HFF-Myc (cell line): Measurements from ENCODE around the gene TLCD1.
A peak's percentile ranks its signal among the peaks of the same experiment; 100 is the strongest.

Experiments used
- DNase-seq: peaks from one replicate; pipeline ENCODE4 v3.0.0-alpha.2; 2011; ENCODE audit warnings: low read depth; ENCODE audit errors: extremely low read depth
- H3K4me3 ChIP-seq: replicated peaks from 2 replicates; pipeline ENCODE4 v1.5.1; 2011; ENCODE audit warnings: low read depth, mild to moderate bottlenecking, control low read depth, low read length
- TF ChIP-seq, protein P1 (sequence below): IDR thresholded peaks from 2 replicates; pipeline ENCODE4 v1.5.1; 2012; ENCODE audit warnings: mild to moderate bottlenecking, low read depth, low read length, control low read depth; ENCODE audit errors: missing control alignments

Gene TLCD1

DNA sequence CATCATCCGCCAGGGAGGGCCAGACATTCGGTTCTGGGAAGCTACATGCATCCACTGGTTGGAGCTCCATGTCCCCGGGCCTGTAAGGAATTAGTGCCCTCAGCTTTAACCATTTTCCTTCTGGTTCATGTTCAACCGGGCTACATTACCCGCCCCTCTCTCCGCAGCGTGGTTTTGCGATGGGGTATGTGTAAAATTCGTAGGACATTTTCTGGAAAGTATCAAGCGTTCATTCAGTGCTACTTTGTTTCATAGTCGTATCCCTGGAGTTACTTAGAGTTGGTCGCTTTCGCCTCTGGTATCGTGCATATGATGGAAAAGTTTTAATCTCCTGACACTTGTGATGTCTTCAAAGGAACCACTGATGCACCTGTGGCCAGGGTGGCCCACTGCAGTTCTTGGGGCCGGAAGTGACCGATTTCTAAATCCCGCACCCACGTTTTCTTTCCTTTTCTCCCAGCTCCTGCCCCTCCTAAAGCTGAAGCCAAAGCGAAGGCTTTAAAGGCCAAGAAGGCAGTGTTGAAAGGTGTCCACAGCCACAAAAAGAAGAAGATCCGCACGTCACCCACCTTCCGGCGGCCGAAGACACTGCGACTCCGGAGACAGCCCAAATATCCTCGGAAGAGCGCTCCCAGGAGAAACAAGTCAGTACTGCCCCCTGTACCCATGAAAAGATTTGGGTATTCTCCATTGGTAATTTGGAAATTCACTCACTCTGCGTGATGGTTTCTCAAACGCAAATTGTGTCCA lies 5.6 kb downstream of the TLCD1 start:
- DNase-seq = no peak
- peak overlapping the region; percentile 99 for H3K4me3 ChIP-seq
- TF ChIP-seq, protein P1, sequence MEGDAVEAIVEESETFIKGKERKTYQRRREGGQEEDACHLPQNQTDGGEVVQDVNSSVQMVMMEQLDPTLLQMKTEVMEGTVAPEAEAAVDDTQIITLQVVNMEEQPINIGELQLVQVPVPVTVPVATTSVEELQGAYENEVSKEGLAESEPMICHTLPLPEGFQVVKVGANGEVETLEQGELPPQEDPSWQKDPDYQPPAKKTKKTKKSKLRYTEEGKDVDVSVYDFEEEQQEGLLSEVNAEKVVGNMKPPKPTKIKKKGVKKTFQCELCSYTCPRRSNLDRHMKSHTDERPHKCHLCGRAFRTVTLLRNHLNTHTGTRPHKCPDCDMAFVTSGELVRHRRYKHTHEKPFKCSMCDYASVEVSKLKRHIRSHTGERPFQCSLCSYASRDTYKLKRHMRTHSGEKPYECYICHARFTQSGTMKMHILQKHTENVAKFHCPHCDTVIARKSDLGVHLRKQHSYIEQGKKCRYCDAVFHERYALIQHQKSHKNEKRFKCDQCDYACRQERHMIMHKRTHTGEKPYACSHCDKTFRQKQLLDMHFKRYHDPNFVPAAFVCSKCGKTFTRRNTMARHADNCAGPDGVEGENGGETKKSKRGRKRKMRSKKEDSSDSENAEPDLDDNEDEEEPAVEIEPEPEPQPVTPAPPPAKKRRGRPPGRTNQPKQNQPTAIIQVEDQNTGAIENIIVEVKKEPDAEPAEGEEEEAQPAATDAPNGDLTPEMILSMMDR = no peak

DNA sequence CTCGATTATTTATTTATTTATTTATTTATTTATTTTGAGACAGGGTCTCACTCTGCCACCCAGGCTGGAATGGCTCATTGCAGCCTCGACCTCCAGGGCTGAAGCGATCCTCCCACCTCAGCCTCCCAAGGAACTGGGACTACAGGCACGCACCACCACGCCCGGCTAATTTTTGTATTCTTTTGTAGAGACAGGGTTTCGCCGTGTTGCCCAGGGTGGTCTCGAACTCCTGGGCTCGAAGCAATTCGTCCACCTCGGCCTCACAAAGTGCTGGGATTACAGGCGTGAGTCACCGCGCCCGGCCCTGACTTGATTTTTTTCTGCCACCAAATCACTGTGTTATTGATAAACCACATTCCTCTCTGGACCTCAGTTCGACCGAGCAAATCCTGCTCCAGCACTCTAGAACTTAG lies 7.0 kb downstream of the TLCD1 start:
- no peak for DNase-seq
- H3K4me3 ChIP-seq = peak overlapping the region; percentile 99
- TF ChIP-seq, protein P1 = no peak

DNA sequence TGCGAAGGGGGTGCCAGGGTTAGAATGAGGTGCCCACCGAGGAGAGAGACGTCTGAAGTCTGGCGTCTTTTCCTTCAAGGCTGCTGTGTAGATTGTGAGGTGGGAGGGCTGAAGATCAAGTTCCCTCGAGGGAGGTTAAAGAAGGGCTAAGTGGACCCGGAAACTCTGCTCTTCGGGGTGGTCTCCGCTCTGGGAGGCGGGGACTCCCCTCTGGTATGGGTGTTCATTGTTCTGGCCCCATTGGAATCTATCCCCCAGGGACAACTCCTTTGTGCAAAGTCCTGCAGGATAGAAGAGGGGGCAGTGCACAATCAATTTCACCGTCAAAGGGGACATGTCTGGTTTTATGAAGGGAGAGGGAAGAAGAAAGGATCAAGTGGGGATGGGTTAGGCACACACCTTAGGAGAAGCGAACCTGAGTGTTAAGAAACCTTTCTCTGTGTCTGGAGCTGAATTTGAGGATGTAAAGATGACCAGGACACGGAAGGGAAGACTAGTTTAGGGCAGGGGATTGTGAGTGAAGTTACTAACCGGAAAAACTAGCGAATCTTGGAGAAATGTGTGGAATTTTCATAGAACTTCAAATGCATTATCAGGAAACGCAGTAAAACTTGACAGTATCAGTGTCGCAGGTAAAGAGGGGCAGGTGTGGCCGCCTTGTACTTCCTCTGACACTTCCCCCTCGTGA lies 7.6 kb downstream of the TLCD1 start:
- no peak for DNase-seq
- TF ChIP-seq, protein P1 = no peak
- peak overlapping the region; percentile 99 for H3K4me3 ChIP-seq

DNA sequence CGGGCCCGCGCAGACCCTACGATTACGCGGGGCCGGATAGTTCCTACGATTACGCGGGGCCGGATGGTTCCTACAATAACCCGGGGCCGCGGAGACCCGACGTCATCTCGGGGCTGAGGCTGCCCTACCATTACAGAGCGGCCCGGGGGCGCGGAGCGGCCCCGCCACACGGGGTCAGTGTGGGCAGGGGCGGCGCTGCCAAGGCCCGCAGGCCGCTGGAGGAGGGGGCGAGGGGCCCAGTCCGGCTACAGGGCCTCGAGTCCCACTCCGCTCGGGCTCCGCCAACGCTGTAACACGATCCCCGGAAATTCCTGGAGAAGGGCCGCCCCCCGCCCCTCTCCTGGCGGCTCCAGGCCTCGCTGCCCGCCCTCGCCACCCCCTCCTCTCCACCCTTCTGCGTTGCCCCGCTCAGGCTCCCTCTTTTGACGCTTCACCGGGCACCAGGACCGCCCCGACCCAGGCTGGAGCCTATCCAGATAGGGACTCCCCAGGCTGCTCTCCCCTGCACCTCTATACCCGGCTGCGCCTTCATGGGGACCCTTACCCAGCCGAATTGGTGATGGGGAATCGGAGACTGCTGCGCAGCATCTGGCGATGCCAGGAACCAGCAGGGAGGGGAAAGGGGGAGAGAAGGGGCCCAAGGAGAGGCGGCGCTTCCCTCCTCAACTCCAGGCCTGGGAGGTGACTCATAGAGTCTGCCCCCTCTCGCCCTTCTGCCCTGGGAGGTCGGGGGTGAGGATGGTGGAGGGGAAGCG lies 8.3 kb downstream of the TLCD1 start, which contains the start of gene RAB34:
TSS of gene RAB34 (minus strand) at position 291 of the 755 bp plus-strand sequence. CDS start 602 bp downstream, outside the sequence.
- H3K4me3 ChIP-seq = peak within 1 kb of the TSS; percentile 99
- no peak for DNase-seq
- TF ChIP-seq, protein P1 = peak; percentile 37

DNA sequence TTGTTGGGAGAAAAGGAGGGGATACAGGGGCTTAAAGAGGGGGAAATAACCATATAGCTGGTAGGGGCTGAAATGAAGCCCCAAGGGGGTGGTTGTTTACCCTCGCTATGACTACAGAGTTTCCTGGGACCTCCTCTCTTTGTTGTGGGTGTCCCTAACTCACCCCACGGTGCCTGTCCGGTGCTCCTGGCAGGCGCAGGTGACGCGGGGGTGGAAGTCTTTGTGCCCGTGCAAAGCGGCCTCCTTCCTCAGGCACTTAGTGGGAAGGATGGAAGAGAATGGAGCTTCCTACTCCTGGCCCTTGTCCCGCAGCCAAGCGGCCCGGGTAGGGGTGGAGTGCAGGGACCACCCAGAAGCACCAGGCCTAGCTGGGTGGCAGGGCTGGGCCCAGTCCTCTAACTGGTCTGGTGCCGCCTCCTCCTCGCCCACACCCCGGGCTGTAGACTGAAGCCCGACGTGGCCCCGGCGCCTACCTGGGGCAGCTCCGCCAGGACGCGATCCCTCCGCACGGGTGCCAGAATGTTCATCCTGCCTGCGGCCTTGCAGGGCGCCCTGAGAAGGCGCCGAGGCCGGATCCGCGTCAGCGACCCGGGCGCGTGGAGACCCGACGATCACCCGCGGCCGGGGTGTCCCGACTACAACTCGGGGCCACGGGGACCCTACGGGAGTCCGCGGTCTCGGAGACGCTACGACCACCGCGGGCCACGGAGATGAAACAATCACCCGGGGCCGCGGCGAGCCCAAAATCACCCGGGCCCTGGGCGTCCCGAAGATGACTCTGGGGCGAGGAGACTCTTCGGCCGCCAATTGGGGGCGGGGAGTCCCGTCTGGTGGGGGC lies 9.1 kb downstream of the TLCD1 start:
- no peak for DNase-seq
- TF ChIP-seq, protein P1 = no peak
- H3K4me3 ChIP-seq = peak overlapping the region; percentile 99

DNA sequence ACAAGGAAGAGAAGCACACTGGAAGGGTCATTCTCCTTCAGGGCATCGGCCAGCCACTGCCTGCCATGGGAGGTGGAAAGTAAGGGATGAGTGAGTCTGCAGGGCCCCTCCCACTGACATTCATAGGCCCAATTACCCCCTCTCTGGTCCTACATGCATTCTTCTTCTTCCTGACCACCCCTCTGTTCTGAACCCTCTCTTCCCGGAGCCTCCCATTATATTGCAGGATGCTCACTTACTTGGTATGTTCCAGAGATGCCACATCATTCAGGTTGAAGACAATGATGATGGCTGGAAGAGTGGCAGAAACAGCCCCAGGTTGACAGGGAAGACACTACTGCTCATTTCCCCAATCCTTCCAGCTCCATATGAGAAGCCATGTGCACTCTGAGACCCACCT lies 10.8 kb downstream of the TLCD1 start:
- TF ChIP-seq, protein P1 = no peak
- H3K4me3 ChIP-seq = peak overlapping the region; percentile 99

More for the DNA sequence above, 10.8 kb downstream of the TLCD1 start:
- DNase-seq = no peak
